ENCODE results near the gene SMIM13.

Gene SMIM13

GRCh38 chr6:11054722-11055121, 38.9 kb upstream of the SMIM13 start:
- DNase-seq (ENCODE audit: extremely low read depth, insufficient read length): no peak
- no peaks in the 10 kb centered on the region for H3K36me3 ChIP-seq (ENCODE audit: control insufficient read depth, insufficient read depth, low read length)
- TF ChIP-seq CTCF (IDR thresholded peaks at IDR 0.05; ENCODE audit: insufficient read depth, low read length, poor library complexity, severe bottlenecking): no peak
- no peaks in the 10 kb centered on the region; the same call in 1 of the 2 replicates for H3K27me3 ChIP-seq (replicated peaks; ENCODE audit: control insufficient read depth, insufficient read depth, low read length)
- no peak overlapping the region for H3K4me3 ChIP-seq (replicated peaks; ENCODE audit: low read depth, low read length)

- Histone ChIP-seq H3K4me3 (replicated peaks; ENCODE audit: low read depth, low read length) (no peak overlapping the region), H3K36me3 (ENCODE audit: control insufficient read depth, insufficient read depth, low read length) (no peaks in the 10 kb centered on the region), H3K27me3 (replicated peaks; ENCODE audit: control insufficient read depth, insufficient read depth, low read length) (no peaks in the 10 kb centered on the region; the same call in 1 of the 2 replicates)
- no peak for DNase-seq (ENCODE audit: extremely low read depth, insufficient read length)
- TF ChIP-seq CTCF (IDR thresholded peaks at IDR 0.05; ENCODE audit: insufficient read depth, low read length, poor library complexity, severe bottlenecking): no peak
These were observed 38.5 kb upstream of the SMIM13 start for GRCh38 chr6:11055127-11055627.

GRCh38 chr6:11056871-11057270, 36.8 kb upstream of the SMIM13 start:
- H3K27me3 ChIP-seq (replicated peaks; ENCODE audit: control insufficient read depth, insufficient read depth, low read length): no peaks in the 10 kb centered on the region; the same call in 1 of the 2 replicates
- H3K4me3 ChIP-seq (replicated peaks; ENCODE audit: low read depth, low read length): no peak overlapping the region
- no peak for DNase-seq (ENCODE audit: extremely low read depth, insufficient read length)
- no peaks in the 10 kb centered on the region for H3K36me3 ChIP-seq (ENCODE audit: control insufficient read depth, insufficient read depth, low read length)
- no peak for TF ChIP-seq CTCF (IDR thresholded peaks at IDR 0.05; ENCODE audit: insufficient read depth, low read length, poor library complexity, severe bottlenecking)

GRCh38 chr6:11058406-11058805, 35.2 kb upstream of the SMIM13 start:
- Histone ChIP-seq H3K36me3 (ENCODE audit: control insufficient read depth, insufficient read depth, low read length) (no peaks in the 10 kb centered on the region), H3K27me3 (replicated peaks; ENCODE audit: control insufficient read depth, insufficient read depth, low read length) (no peaks in the 10 kb centered on the region; the same call in 1 of the 2 replicates), H3K4me3 (replicated peaks; ENCODE audit: low read depth, low read length) (no peak overlapping the region)
- DNase-seq (ENCODE audit: extremely low read depth, insufficient read length): no peak
- TF ChIP-seq CTCF (IDR thresholded peaks at IDR 0.05; ENCODE audit: insufficient read depth, low read length, poor library complexity, severe bottlenecking): no peak

GRCh38 chr6:11062083-11062482, 31.6 kb upstream of the SMIM13 start:
- DNase-seq (ENCODE audit: extremely low read depth, insufficient read length): no peak

More at GRCh38 chr6:11062083-11062482, 31.6 kb upstream of the SMIM13 start:
- Histone ChIP-seq H3K4me3 (replicated peaks; ENCODE audit: low read depth, low read length) (no peak overlapping the region), H3K27me3 (replicated peaks; ENCODE audit: control insufficient read depth, insufficient read depth, low read length) (no peaks in the 10 kb centered on the region), H3K36me3 (ENCODE audit: control insufficient read depth, insufficient read depth, low read length) (no peaks in the 10 kb centered on the region)
- TF ChIP-seq CTCF (IDR thresholded peaks at IDR 0.05; ENCODE audit: insufficient read depth, low read length, poor library complexity, severe bottlenecking): no peak
